Activated T-helper 1 cell treated with anti-CD3 and anti-CD28 coated beads, Interleukin-12 subunit alpha, Interleukin-12 subunit beta, Interleukin-2, Interleukin-4 antibody, amounts not matched to agents 30 ng/mL and 10 ng/mL and 1 ng/mL, durations not matched to agents 14 hours and 24 hours and 36 hours (primary cell): ENCODE results near the gene ABCA13. TPM values are rescaled to one million over a fixed set of nuclear protein-coding genes. Genes with fewer than 3 reads are reported as not detected.

Source experiments
- DNase-seq: peaks from one replicate; pipeline ENCODE4 v3.0.0; 2021; ENCODE audit warnings: low spot score
- H3K27ac Mint-ChIP-seq: one replicate; pipeline ENCODE4 v1.8.0; 2021; ENCODE audit warnings: mild to moderate bottlenecking, mixed read lengths
- H3K27me3 Mint-ChIP-seq: one replicate; pipeline ENCODE4 v1.8.0; 2022; ENCODE audit warnings: mild to moderate bottlenecking, moderate library complexity, mixed read lengths; ENCODE audit not compliant: insufficient read depth
- H3K36me3 Mint-ChIP-seq: one replicate; pipeline ENCODE4 v1.8.0; 2021; ENCODE audit warnings: low read depth, mixed read lengths
- H3K4me1 Mint-ChIP-seq: one replicate; pipeline ENCODE4 v1.8.0; 2021; ENCODE audit warnings: low read depth, mixed read lengths
- H3K4me3 Mint-ChIP-seq: one replicate; pipeline ENCODE4 v1.8.0; 2021; ENCODE audit warnings: mild to moderate bottlenecking, moderate library complexity, mixed read lengths
- H3K9me3 Mint-ChIP-seq: one replicate; pipeline ENCODE4 v1.8.0; 2021; ENCODE audit warnings: mixed read lengths
- intact Hi-C: fragments of 100-400 bp; cut with micrococcal nuclease; formaldehyde crosslinking; loops from one replicate; pipeline ENCODE4 v1.15.1; 2024
- total RNA-seq: library from RNA; stranded (reverse); gene quantifications from 2 replicates; pipeline ENCODE4 v1.2.3, GENCODE V29; 2022

ABCA13 gene
- total RNA-seq, 1 donor from 2014 or later, result not detected

- Mint-ChIP-seq H3K27me3 (no peaks in the 10 kb centered on the region), H3K36me3 (no peaks in the 10 kb centered on the region), H3K4me1 (no peaks in the 10 kb centered on the region), H3K27ac (no peak overlapping the region), H3K4me3 (no peak overlapping the region), H3K9me3 (no peaks in the 10 kb centered on the region)
- no peak for DNase-seq
- intact Hi-C loops, result no loop called here
Observed at GRCh38 chr7:48224042-48224441, 52.8 kb downstream of the ABCA13 start.

- Mint-ChIP-seq H3K36me3 (no peaks in the 10 kb centered on the region), H3K27ac (no peak overlapping the region), H3K27me3 (no peaks in the 10 kb centered on the region), H3K9me3 (no peaks in the 10 kb centered on the region), H3K4me1 (no peaks in the 10 kb centered on the region), H3K4me3 (no peak overlapping the region)
- intact Hi-C loops, result no loop called here
- no peak for DNase-seq
Observed at GRCh38 chr7:48225101-48225500, 53.8 kb downstream of the ABCA13 start.

- H3K27me3 Mint-ChIP-seq, result no peaks in the 10 kb centered on the region
- no peak overlapping the region for H3K27ac Mint-ChIP-seq
- intact Hi-C loops, result no loop called here
- DNase-seq, result no peak
- no peak overlapping the region for H3K4me3 Mint-ChIP-seq
- H3K36me3 Mint-ChIP-seq, result no peaks in the 10 kb centered on the region
- no peaks in the 10 kb centered on the region for H3K4me1 Mint-ChIP-seq
- H3K9me3 Mint-ChIP-seq, result no peaks in the 10 kb centered on the region
Observed at GRCh38 chr7:48237354-48237753, 66.1 kb downstream of the ABCA13 start.

DNA sequence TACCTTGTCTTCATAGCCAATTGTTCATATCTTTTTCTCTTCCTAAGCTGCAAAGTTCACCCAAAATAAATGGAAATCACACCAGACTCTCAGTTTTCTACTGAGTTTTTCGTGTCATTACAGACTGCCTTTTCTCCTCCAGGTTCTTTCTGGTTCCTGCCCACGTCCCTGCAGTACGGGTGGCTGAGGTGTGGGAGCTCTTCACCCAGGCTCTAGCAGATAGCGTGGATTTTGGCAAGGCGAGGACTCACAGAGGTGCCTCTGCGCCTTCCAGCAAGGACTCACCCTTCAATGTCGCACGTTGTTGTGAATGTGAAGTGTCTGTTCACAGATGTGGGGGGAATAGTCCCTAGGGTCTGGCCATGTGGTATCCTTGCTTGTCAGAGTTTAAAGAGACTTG lies 71.6 kb downstream of the ABCA13 start:
- Mint-ChIP-seq H3K27ac (no peak overlapping the region), H3K36me3 (no peaks in the 10 kb centered on the region), H3K27me3 (peaks cover 7% of the 10 kb centered on the region), H3K4me3 (no peak overlapping the region), H3K4me1 (no peaks in the 10 kb centered on the region), H3K9me3 (no peaks in the 10 kb centered on the region)
- no peak for DNase-seq
- intact Hi-C loops, result no loop called here

DNA sequence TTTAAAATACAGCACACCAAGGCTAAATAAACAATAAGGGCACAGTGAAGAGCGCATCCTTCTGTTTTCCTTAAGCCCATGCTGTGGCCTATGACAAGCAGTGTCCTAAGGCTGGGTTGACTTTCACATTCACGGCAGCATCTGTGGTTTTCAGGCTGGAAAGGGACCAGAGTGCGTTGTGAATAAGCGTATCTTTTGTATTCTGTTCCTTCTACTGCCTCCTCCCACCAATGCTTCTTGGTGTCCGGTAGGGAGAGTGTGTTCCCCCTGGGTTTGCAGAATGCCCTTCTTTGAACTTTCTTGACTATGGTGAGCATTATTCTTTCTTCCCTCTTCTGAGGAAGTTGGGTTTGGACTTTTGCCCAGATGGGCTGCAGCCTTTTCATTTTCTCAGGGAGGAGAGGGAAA lies 73.6 kb downstream of the ABCA13 start:
- Mint-ChIP-seq H3K4me3 (no peak overlapping the region), H3K27me3 (peaks cover 10% of the 10 kb centered on the region), H3K4me1 (no peaks in the 10 kb centered on the region), H3K9me3 (no peaks in the 10 kb centered on the region), H3K27ac (no peak overlapping the region), H3K36me3 (no peaks in the 10 kb centered on the region)
- intact Hi-C loops, result no loop called here
- no peak for DNase-seq

- Mint-ChIP-seq H3K27ac (no peak overlapping the region), H3K9me3 (no peaks in the 10 kb centered on the region), H3K27me3 (peaks cover 11% of the 10 kb centered on the region), H3K4me3 (no peak overlapping the region), H3K36me3 (no peaks in the 10 kb centered on the region), H3K4me1 (no peaks in the 10 kb centered on the region)
- DNase-seq, result no peak
- intact Hi-C loops, result no loop called here
Observed at GRCh38 chr7:48245751-48246472, 74.7 kb downstream of the ABCA13 start.

DNA sequence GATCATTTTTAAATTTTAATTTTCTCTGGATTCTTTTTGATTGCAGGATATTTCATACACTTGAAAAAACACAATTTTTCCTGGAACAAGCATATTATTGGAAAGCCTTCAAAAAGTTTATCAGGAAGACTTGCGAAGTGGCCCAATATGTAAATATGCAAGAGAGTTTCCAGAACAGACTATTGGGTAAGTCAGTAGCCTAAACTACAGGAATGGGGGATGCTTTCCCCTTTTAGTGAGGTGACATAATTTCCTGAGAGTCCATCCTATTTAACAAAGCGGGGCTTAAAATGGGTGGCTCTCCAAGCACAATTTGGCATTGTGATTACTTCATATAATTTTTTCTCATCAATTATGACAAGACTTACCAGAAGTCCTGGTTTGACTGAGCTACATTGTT lies 77.9 kb downstream of the ABCA13 start:
- no peaks in the 10 kb centered on the region for H3K9me3 Mint-ChIP-seq

DNA sequence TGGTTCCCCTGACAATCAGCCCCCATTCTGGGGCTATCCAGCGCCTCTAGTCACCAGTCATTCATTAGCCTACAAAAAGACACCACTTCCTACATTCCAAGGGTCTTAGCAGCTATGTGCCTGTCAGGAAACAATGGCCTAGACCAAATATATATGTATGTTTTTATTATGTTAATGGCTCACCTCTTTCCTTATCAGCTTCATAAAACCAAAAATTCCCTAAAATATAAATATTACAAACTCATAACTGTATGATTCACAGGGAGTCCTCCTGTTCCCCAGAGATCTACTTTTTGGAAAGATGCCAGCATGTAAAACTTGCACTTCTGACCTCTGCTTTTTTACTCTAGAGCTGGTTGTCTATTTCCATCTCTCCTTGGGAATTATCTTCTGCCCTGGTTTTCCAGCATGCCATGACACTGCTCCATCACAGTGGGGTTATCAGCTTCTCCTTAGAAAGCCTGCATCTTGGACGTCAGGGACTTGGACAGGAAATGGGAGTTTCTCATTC lies 79.2 kb downstream of the ABCA13 start:
- no peak for DNase-seq
- no peak overlapping the region for H3K27ac Mint-ChIP-seq
- no peaks in the 10 kb centered on the region for H3K36me3 Mint-ChIP-seq
- intact Hi-C loops, result loop anchor here (5.0 kb wide), 1 partner anchor 68 kb away; no protein-coding TSS in a partner anchor
- peaks cover 11% of the 10 kb centered on the region for H3K27me3 Mint-ChIP-seq
- H3K4me1 Mint-ChIP-seq, result peaks cover 9% of the 10 kb centered on the region
- H3K4me3 Mint-ChIP-seq, result no peak overlapping the region
- H3K9me3 Mint-ChIP-seq, result no peaks in the 10 kb centered on the region

More for the DNA sequence above, 77.9 kb downstream of the ABCA13 start:
- H3K36me3 Mint-ChIP-seq, result no peaks in the 10 kb centered on the region
- peaks cover 9% of the 10 kb centered on the region for H3K4me1 Mint-ChIP-seq
- H3K27ac Mint-ChIP-seq, result no peak overlapping the region
- DNase-seq, result no peak
- peaks cover 11% of the 10 kb centered on the region for H3K27me3 Mint-ChIP-seq
- intact Hi-C loops, result no loop called here
- H3K4me3 Mint-ChIP-seq, result no peak overlapping the region

- no peaks in the 10 kb centered on the region for H3K9me3 Mint-ChIP-seq
- peak overlapping the region; percentile 26 for H3K27ac Mint-ChIP-seq
- H3K27me3 Mint-ChIP-seq, result peaks cover 9% of the 10 kb centered on the region
- H3K36me3 Mint-ChIP-seq, result no peaks in the 10 kb centered on the region
- H3K4me1 Mint-ChIP-seq, result peaks cover 9% of the 10 kb centered on the region
- intact Hi-C loops, result loop anchor here (1.0 to 5.0 kb wide), 2 partner anchors 47 to 69 kb away; no protein-coding TSS in a partner anchor
- DNase-seq, result no peak
- no peak overlapping the region for H3K4me3 Mint-ChIP-seq
Observed at GRCh38 chr7:48251766-48252165, 80.5 kb downstream of the ABCA13 start.

- Mint-ChIP-seq H3K9me3 (peaks cover 4% of the 10 kb centered on the region), H3K4me1 (peaks cover 9% of the 10 kb centered on the region), H3K27ac (no peak overlapping the region), H3K27me3 (peaks cover 7% of the 10 kb centered on the region), H3K36me3 (peaks cover 4% of the 10 kb centered on the region), H3K4me3 (no peak overlapping the region)
- DNase-seq, result no peak
- intact Hi-C loops, result loop anchor here (1.0 to 5.0 kb wide), 2 partner anchors 45 to 71 kb away; no protein-coding TSS in a partner anchor
Observed at GRCh38 chr7:48252995-48253394, 81.7 kb downstream of the ABCA13 start.

GRCh38 chr7:48255046-48255445 lies 83.8 kb downstream of the ABCA13 start:
- Mint-ChIP-seq H3K36me3 (peaks cover 4% of the 10 kb centered on the region), H3K4me3 (no peak overlapping the region), H3K9me3 (peaks cover 4% of the 10 kb centered on the region), H3K27ac (no peak overlapping the region), H3K4me1 (peaks cover 9% of the 10 kb centered on the region), H3K27me3 (peaks cover 5% of the 10 kb centered on the region)
- intact Hi-C loops, result no loop called here
- no peak for DNase-seq

GRCh38 chr7:48259463-48260280 lies 88.4 kb downstream of the ABCA13 start:
- Mint-ChIP-seq H3K4me1 (no peaks in the 10 kb centered on the region), H3K36me3 (peaks cover 4% of the 10 kb centered on the region), H3K27ac (no peak overlapping the region), H3K9me3 (peaks cover 4% of the 10 kb centered on the region), H3K27me3 (no peaks in the 10 kb centered on the region), H3K4me3 (no peak overlapping the region)
- DNase-seq, result no peak
- intact Hi-C loops, result no loop called here

- H3K4me1 Mint-ChIP-seq, result no peaks in the 10 kb centered on the region
- intact Hi-C loops, result no loop called here
Observed at GRCh38 chr7:48261696-48262095, 90.4 kb downstream of the ABCA13 start.

More at GRCh38 chr7:48261696-48262095, 90.4 kb downstream of the ABCA13 start:
- H3K9me3 Mint-ChIP-seq, result peaks cover 4% of the 10 kb centered on the region
- H3K4me3 Mint-ChIP-seq, result no peak overlapping the region
- peaks cover 4% of the 10 kb centered on the region for H3K36me3 Mint-ChIP-seq
- peaks cover 3% of the 10 kb centered on the region for H3K27me3 Mint-ChIP-seq
- no peak for DNase-seq
- no peak overlapping the region for H3K27ac Mint-ChIP-seq
